ENCODE results near the gene ERCC6. TPM values are rescaled to one million over a fixed set of nuclear protein-coding genes. Genes with fewer than 3 reads are reported as not detected.

ERCC6 gene
- total and polyA plus RNA-seq, 2 donors (not counting 3 experiments of a cell fraction or from before 2014, with no cell fraction given) = 15.3 to 39.6 TPM

GRCh38 chr10:49521062-49521461 is 17.9 kb downstream of the ERCC6 start:
- no peaks in the 10 kb centered on the region for H4K20me1 ChIP-seq (replicated peaks; ENCODE audit: control insufficient read depth, extremely low read depth, insufficient read depth, low read length)
- CTCF ChIA-PET = interaction anchor here (2.5 to 7.6 kb wide), 3 partner anchors 14 to 863 kb away, joined by 9 to 102 read pairs (median 99); no protein-coding TSS in a partner anchor

More at GRCh38 chr10:49521062-49521461, 17.9 kb downstream of the ERCC6 start:
- Histone ChIP-seq H3K4me1 (ENCODE audit: control insufficient read depth, extremely low read depth, insufficient read depth, low read length) (no peaks in the 10 kb centered on the region), H3K9ac (replicated peaks; ENCODE audit: extremely low read depth, insufficient read depth, low read length) (no peak overlapping the region), H3K4me3 (replicated peaks in 1 of 3; ENCODE audit: insufficient read depth in 1 of 3, low read depth in 1 of 3, low read length in 3 of 3) (no peak overlapping the region), H3K9me1 (replicated peaks; ENCODE audit: control insufficient read depth, extremely low read depth, insufficient read depth, low read length) (no peaks in the 10 kb centered on the region), H3K27me3 (ENCODE audit: control insufficient read depth in 2 of 2, insufficient read depth in 2 of 2, low read length in 2 of 2) (no peaks in the 10 kb centered on the region), H3K79me2 (ENCODE audit: control insufficient read depth, insufficient read depth, low read length) (peaks cover 91% of the 10 kb centered on the region), H3K27ac (ENCODE audit: insufficient read depth, low read depth, low read length) (no peak overlapping the region), H3K9me3 (replicated peaks; ENCODE audit: control insufficient read depth, insufficient read depth, low read length) (no peaks in the 10 kb centered on the region), H3K4me2 (ENCODE audit: insufficient read depth, low read length) (no peak overlapping the region), H2AFZ (ENCODE audit: low read depth, low read length) (no peak overlapping the region), H3K36me3 (ENCODE audit: control insufficient read depth in 2 of 2, extremely low read depth in 1 of 2, insufficient read depth in 2 of 2, low read length in 2 of 2) (peaks cover 28 to 57% of the 10 kb centered on the region in 2 experiments)
- no TSS peak for BruUV-seq (replicated peaks)
- intact Hi-C loops (cut with micrococcal nuclease) = no loop called here
- DNase-seq (ENCODE audit: low read depth, low spot score) (no peak), FAIRE-seq (no peak)
- TF ChIP-seq JUN (IDR thresholded peaks at IDR 0.05; ENCODE audit: borderline replicate concordance, insufficient read depth, insufficient read length, low read depth) (no peak), CTCF (IDR thresholded peaks at IDR 0.05; ENCODE audit: extremely low read depth in 1 of 2, insufficient read depth in 1 of 2, low read depth in 1 of 2, low read length in 2 of 2) (no peak), GATA2 (IDR thresholded peaks at IDR 0.05; ENCODE audit: insufficient read depth, insufficient read length, low read depth, low read length) (no peak), MYC (IDR thresholded peaks at IDR 0.05; ENCODE audit: low read depth, low read length) (no peak), FOS (IDR thresholded peaks at IDR 0.05; ENCODE audit: borderline replicate concordance, insufficient read depth, low read length) (no peak), POLR2A (IDR thresholded peaks at IDR 0.05; ENCODE audit: low read depth, low read length) (no peak), MAX (IDR thresholded peaks at IDR 0.05; ENCODE audit: insufficient read depth, insufficient read length) (no peak)
- dilution Hi-C loops (cut with MboI; ENCODE audit: extremely low pct_ligation_motif_present, low sequenced_read_pairs) = no loop called here
- POLR2A ChIA-PET = no interaction called here
